ENCODE results near the gene CLEC2L. TPM values are rescaled to one million over a fixed set of nuclear protein-coding genes. Genes with fewer than 3 reads are reported as not detected.

The CLEC2L gene
- total RNA-seq, 1 donor from 2014 or later, result not detected

- no peak for ATAC-seq
Observed at GRCh38 chr7:139575338-139575680, 51.8 kb downstream of the CLEC2L start.

DNA sequence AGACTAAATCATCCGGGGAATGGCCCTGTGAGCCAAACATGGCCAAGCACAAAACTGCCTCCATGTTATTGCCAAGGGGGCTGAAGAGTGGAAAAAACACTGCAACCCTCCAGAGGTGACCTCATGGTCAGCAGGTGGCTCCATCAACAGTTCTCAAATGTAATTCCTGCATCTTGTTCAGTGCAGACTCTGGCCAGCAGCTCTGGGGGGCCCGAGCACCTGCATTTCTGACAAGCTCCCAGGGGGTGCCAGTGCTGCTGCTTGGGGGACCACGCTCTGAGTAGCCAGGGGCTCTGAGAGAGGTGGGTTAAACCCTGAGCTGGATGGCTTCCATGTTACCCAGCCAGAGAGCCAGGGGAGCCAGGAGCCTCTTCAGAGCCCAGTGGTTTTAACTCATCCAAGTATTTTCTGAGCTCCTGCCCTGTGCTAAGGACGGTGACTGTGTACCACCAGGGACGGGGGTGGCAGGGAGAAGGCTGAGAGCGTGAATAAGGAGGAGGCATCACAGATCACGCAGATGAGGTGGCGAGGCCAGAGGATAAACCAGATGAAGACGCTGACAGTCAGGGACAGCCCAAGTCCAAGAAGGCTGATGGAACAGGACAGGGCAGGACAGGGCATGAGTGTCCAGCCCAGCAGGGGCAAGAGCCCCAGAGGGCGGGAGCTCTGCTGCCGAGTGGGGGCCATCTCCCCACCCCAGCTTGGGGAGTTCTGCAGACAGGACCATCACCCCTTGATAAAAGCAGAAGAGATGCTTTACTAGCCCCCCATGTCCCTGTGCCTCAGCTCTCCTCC, 52.9 kb downstream of the CLEC2L start:
- ATAC-seq, result no peak

- ATAC-seq, result no peak
Observed at GRCh38 chr7:139580435-139580834, 57.0 kb downstream of the CLEC2L start.

GRCh38 chr7:139582130-139582650, 58.7 kb downstream of the CLEC2L start:
- ATAC-seq, result no peak

GRCh38 chr7:139582671-139583155, 59.2 kb downstream of the CLEC2L start:
- ATAC-seq, result no peak

DNA sequence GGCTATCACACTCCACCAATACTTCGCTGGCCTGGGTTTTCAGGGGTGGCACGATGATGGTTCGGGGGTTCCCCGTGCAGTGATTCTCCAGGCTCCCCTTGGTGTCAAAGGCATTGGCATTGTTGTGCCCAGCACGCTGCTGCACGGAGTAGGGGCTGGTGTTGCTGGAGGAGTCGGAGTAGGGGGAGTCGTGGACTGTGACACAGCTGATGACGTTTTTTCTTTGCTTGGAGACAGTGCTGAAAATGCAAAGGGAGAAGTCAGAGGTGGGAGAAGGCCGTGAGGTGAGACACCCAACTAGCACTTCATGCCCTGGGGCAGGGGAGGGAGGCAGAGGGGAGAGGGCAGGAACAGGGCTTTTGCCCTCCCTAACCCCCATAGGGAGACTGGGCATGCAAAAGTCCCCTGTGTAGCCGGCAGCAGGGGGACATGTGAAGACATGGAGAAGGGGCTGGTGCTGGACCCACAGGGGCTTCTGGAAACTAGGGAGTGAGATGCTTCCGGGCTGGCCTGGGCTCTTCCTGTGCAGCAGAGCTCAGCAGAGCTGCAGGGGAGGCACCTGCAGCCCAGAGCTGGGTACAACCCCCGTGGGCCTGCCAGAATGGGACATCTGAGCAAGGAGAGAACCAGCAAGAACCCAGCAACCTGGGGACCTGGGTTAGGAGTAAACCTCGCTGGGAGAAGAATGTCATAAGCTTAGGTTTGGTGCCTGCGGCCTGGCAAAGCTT, 60.5 kb downstream of the CLEC2L start:
- ATAC-seq, result no peak

- no peak for ATAC-seq
Observed at GRCh38 chr7:139585042-139585441, 61.6 kb downstream of the CLEC2L start.

- ATAC-seq, result no peak
Observed at GRCh38 chr7:139586286-139586685, 62.8 kb downstream of the CLEC2L start.

- ATAC-seq, result no peak
Observed at GRCh38 chr7:139587535-139587934, 64.0 kb downstream of the CLEC2L start.

DNA sequence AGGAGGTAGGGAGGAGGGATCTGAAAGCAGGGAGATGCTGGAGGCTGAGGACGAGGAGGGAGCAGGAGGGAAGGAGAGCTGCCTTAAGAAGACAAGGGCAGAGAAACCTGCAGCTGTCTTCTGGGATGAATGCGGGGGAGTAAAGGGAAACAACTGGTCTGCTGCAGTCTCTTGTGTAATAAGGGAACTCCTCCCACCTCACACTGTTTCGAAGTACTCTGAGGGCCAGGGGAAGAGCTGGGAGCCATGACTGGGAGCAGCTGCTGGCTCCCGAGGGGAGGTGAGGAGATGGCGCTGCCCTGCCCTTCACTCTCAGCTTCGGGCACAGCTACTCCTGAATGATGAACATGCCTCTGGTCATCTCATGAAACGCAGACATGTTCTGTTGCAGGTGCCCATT, 65.1 kb downstream of the CLEC2L start:
- ATAC-seq, result no peak

DNA sequence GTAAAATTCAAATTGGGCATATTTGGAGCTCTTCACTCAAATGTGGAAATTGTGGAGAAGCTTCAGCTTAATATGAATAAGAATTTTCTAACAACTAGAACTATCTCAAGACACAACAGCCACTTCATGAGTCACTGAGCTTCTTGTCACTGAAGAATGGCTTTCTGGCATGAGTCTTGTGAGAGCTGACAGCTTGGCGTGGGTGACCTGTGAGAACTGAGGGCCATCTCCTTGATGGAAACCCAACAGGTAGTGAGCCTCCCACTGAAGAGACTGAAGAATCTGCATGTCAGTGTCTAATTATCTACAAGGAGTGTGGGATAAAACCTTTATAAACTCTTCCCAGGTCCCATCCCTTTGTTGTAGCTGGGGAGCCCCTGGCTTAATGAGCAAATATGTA, 66.0 kb downstream of the CLEC2L start:
- no peak for ATAC-seq

DNA sequence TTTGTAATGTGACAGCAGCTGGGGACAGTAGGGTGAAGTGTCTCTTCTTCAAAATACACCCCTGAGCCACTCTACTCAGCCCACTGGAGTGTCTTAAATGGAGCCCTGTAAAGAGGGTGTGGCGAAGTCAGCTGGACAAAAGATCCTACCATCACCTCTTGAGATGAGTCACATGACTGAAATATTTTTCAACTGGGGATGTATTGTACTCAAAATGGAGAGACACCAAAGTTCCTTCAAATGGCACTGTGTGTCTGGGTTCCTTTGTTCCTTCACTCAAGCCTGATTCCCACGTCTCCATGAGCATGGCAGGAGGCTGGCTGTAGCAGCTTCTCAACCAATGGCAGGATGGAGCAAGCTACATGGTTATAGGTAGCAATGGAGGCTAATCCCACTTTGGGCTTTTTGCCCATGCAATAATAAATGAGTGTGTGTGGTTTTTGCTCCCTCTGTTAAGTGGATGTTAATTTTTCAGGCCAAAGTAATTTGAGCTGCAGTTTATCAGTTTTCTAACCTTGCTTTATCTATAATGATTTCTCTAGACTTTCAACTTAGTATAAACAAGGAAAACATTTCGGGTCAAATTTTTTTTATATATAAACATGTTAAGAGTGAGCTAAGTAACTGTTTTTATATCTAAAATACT, 68.2 kb downstream of the CLEC2L start:
- ATAC-seq, result no peak

- no peak for ATAC-seq
Observed at GRCh38 chr7:139592801-139593461, 69.4 kb downstream of the CLEC2L start.

- no peak for ATAC-seq
Observed at GRCh38 chr7:139594090-139594489, 70.6 kb downstream of the CLEC2L start.

Other genes starting within 250 kb of the CLEC2L start
- 9.6 TPM for gene FMC1, start 182.3 kb upstream of the CLEC2L start, total RNA-seq
- gene LUC7L2, start 163.8 kb upstream of the CLEC2L start, total RNA-seq, result 50.6 TPM
- 7.9 TPM for gene KLRG2, start 40.0 kb upstream of the CLEC2L start, total RNA-seq

Measured in esophagus mucosa (tissue), 1 donor.